Measurements from ENCODE around the gene RUBCNL.

GRCh38 chr13:46380242-46380641 is 6.8 kb downstream of the RUBCNL start:
- TF ChIP-seq, protein P1, sequence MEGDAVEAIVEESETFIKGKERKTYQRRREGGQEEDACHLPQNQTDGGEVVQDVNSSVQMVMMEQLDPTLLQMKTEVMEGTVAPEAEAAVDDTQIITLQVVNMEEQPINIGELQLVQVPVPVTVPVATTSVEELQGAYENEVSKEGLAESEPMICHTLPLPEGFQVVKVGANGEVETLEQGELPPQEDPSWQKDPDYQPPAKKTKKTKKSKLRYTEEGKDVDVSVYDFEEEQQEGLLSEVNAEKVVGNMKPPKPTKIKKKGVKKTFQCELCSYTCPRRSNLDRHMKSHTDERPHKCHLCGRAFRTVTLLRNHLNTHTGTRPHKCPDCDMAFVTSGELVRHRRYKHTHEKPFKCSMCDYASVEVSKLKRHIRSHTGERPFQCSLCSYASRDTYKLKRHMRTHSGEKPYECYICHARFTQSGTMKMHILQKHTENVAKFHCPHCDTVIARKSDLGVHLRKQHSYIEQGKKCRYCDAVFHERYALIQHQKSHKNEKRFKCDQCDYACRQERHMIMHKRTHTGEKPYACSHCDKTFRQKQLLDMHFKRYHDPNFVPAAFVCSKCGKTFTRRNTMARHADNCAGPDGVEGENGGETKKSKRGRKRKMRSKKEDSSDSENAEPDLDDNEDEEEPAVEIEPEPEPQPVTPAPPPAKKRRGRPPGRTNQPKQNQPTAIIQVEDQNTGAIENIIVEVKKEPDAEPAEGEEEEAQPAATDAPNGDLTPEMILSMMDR (IDR thresholded peaks at IDR 0.05) = no peak
- no peak for TF ChIP-seq POLR2A (IDR thresholded peaks at IDR 0.05)
